Measurements from ENCODE around the gene WAPL. TPM values are rescaled to one million over a fixed set of nuclear protein-coding genes. Genes with fewer than 3 reads are reported as not detected.

Gene WAPL
- total and polyA plus RNA-seq, 10 of the 15 experiments (the other 5 are each of a cell fraction or from before 2014, with no cell fraction given): 15.7 to 45.8 (median 29.0) TPM

DNA sequence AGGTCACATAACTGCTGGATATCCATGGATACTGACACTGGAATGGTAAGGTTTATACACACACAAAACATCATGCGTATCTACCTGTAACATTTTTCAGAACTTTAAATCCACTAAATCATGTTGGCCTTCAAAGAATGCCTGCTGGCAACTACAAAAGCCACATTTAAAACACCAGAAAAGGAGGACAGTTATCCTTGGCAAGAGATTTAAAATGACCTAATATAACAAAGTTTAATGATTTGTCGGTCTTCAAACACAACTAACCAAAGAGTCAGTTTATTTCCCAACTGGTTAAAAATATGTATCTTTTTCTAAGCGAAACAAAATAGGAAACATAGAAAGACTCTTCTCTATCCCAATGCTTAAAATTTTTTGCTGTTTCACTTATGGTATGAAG is 24.0 kb downstream of the WAPL start (continued):
- TF ChIP-seq, protein P1, sequence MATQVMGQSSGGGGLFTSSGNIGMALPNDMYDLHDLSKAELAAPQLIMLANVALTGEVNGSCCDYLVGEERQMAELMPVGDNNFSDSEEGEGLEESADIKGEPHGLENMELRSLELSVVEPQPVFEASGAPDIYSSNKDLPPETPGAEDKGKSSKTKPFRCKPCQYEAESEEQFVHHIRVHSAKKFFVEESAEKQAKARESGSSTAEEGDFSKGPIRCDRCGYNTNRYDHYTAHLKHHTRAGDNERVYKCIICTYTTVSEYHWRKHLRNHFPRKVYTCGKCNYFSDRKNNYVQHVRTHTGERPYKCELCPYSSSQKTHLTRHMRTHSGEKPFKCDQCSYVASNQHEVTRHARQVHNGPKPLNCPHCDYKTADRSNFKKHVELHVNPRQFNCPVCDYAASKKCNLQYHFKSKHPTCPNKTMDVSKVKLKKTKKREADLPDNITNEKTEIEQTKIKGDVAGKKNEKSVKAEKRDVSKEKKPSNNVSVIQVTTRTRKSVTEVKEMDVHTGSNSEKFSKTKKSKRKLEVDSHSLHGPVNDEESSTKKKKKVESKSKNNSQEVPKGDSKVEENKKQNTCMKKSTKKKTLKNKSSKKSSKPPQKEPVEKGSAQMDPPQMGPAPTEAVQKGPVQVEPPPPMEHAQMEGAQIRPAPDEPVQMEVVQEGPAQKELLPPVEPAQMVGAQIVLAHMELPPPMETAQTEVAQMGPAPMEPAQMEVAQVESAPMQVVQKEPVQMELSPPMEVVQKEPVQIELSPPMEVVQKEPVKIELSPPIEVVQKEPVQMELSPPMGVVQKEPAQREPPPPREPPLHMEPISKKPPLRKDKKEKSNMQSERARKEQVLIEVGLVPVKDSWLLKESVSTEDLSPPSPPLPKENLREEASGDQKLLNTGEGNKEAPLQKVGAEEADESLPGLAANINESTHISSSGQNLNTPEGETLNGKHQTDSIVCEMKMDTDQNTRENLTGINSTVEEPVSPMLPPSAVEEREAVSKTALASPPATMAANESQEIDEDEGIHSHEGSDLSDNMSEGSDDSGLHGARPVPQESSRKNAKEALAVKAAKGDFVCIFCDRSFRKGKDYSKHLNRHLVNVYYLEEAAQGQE (IDR thresholded peaks at IDR 0.05; ENCODE audit: low read depth, low read length): no peak
- TF ChIP-seq ZNF622 (IDR thresholded peaks at IDR 0.05): no peak
- no peak for TF ChIP-seq EP300 (IDR thresholded peaks at IDR 0.05; ENCODE audit: borderline replicate concordance in 1 of 2, control insufficient read depth in 1 of 2, low read depth in 2 of 2, low read length in 2 of 2)
- no peak for TF ChIP-seq CREB1 (IDR thresholded peaks at IDR 0.05; ENCODE audit: low read depth)

DNA sequence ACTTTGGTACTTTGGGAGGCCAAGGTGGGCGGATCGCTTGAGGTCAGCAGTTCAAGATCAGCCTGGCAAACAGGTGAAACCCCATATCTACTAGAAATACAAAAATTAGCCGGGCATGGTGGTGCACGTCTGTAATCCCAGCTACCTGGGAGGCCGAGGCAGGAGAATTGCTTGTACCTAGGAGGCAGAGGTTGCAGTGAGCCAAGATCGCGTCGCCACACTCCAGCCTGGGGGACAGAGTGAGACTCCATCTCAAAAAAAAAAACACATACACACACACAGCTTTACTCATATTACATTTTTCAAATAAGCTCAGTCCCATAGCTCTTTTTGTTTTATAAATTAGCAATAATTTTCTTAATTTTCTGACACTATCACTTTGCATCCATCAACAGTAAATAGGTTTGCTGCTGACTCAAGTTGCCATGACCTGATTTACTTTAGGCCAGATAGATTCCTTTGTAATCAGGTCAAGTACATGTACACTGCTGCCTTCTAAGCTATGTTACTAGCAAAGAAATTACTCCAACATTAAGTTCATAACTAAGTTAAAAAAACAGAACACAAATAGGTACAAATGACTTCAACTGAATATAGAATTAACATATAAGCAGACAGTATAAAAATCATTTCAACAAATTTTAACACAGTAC is 31.5 kb downstream of the WAPL start:
- Histone ChIP-seq H2AFZ (ENCODE audit: control insufficient read depth, low read depth, low read length) (no peak overlapping the region), H3K36me3 (ENCODE audit: control insufficient read depth in 2 of 2, insufficient read depth in 2 of 2, low read length in 1 of 2) (peaks cover 0 to 8% of the 10 kb centered on the region in 2 experiments; a peak in 3 of 4 replicates), H3K9me3 (replicated peaks; ENCODE audit: control insufficient read depth, insufficient read depth, low read length) (no peaks in the 10 kb centered on the region; the same call in 2 of the 3 replicates), H3K9ac (ENCODE audit: control insufficient read depth, insufficient read depth, low read length) (no peak overlapping the region), H3K27me3 (replicated peaks in 1 of 2; ENCODE audit: control insufficient read depth in 2 of 2, insufficient read depth in 2 of 2, low read length in 1 of 2) (no peaks in the 10 kb centered on the region), H3K79me2 (ENCODE audit: control insufficient read depth, insufficient read depth, low read length) (peaks cover 11% of the 10 kb centered on the region), H3K4me2 (ENCODE audit: control insufficient read depth, insufficient read depth) (no peak overlapping the region), H3K27ac (ENCODE audit: control insufficient read depth, insufficient read depth) (no peak overlapping the region), H4K20me1 (ENCODE audit: control insufficient read depth, insufficient read depth) (no peaks in the 10 kb centered on the region), H3K4me3 (no peak overlapping the region), H3K4me1 (ENCODE audit: control insufficient read depth, insufficient read depth, low read length) (peaks cover 9% of the 10 kb centered on the region)
- no peak for FAIRE-seq
- intact Hi-C loops (cut with micrococcal nuclease; ENCODE audit: unreplicated experiment) (no loop called here), in situ Hi-C loops (cut with MboI) (no loop called here)
- CTCF ChIA-PET: no interaction called here
- BruUV-seq (replicated peaks): no TSS peak
- 99% methylated on average over 8 of the region's 8 CpGs for WGBS (ENCODE audit: insufficient coverage, insufficient replicate concordance, low lambda C conversion rate, missing lambda C conversion rate)
- DNase-seq (ENCODE audit: low read depth, low spot score): no peak
- POLR2A ChIA-PET: no interaction called here
- ATAC-seq: no peak
- SMC1A ChIA-PET (ENCODE audit: uncharacterized antibody, unreplicated experiment): interaction anchor here (0.8 to 1.3 kb wide), 3 partner anchors 18 to 90 kb away, joined by 3 to 5 read pairs (median 3); no protein-coding TSS in a partner anchor
- RAD21 ChIA-PET (ENCODE audit: unreplicated experiment): interaction anchor here (1.0 kb wide), 1 partner anchor 17 kb away, joined by 3 read pairs; no protein-coding TSS in a partner anchor
- no peak for TF ChIP-seq TARDBP (IDR thresholded peaks at IDR 0.05; ENCODE audit: borderline replicate concordance)
- no peak for TF ChIP-seq ETV6 (conservative IDR thresholded peaks at IDR 0.05 in 1 of 2, IDR thresholded peaks at IDR 0.05 in 1 of 2; ENCODE audit: borderline replicate concordance in 1 of 2, low read depth in 1 of 2)
- no peak for TF ChIP-seq NR2C1 (IDR thresholded peaks at IDR 0.05)
- no peak for TF ChIP-seq RAD51 (IDR thresholded peaks at IDR 0.05)
- no peak for TF ChIP-seq ESRRA (IDR thresholded peaks at IDR 0.05; ENCODE audit: low read length)
- TF ChIP-seq, protein P2, sequence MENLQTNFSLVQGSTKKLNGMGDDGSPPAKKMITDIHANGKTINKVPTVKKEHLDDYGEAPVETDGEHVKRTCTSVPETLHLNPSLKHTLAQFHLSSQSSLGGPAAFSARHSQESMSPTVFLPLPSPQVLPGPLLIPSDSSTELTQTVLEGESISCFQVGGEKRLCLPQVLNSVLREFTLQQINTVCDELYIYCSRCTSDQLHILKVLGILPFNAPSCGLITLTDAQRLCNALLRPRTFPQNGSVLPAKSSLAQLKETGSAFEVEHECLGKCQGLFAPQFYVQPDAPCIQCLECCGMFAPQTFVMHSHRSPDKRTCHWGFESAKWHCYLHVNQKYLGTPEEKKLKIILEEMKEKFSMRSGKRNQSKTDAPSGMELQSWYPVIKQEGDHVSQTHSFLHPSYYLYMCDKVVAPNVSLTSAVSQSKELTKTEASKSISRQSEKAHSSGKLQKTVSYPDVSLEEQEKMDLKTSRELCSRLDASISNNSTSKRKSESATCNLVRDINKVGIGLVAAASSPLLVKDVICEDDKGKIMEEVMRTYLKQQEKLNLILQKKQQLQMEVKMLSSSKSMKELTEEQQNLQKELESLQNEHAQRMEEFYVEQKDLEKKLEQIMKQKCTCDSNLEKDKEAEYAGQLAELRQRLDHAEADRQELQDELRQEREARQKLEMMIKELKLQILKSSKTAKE (IDR thresholded peaks at IDR 0.05; ENCODE audit: low read depth, poor library complexity, severe bottlenecking): no peak
- TF ChIP-seq, protein P3, sequence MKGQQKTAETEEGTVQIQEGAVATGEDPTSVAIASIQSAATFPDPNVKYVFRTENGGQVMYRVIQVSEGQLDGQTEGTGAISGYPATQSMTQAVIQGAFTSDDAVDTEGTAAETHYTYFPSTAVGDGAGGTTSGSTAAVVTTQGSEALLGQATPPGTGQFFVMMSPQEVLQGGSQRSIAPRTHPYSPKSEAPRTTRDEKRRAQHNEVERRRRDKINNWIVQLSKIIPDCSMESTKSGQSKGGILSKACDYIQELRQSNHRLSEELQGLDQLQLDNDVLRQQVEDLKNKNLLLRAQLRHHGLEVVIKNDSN (IDR thresholded peaks at IDR 0.05; ENCODE audit: borderline replicate concordance, extremely low read length, insufficient read depth, low read depth, low read length): no peak
- TF ChIP-seq ZNF24 (IDR thresholded peaks at IDR 0.05): no peak
- TF ChIP-seq, protein P4, sequence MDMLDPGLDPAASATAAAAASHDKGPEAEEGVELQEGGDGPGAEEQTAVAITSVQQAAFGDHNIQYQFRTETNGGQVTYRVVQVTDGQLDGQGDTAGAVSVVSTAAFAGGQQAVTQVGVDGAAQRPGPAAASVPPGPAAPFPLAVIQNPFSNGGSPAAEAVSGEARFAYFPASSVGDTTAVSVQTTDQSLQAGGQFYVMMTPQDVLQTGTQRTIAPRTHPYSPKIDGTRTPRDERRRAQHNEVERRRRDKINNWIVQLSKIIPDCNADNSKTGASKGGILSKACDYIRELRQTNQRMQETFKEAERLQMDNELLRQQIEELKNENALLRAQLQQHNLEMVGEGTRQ (IDR thresholded peaks at IDR 0.05; ENCODE audit: borderline replicate concordance, low read depth, low read length): no peak
- TF ChIP-seq WRNIP1 (IDR thresholded peaks at IDR 0.05; ENCODE audit: borderline replicate concordance, low read depth, low read length): no peak
